GM12878 (cell line): ENCODE measurements around the gene LYRM2. TPM values are rescaled to one million over a fixed set of nuclear protein-coding genes. Genes with fewer than 3 reads are reported as not detected.

Source experiments
- BRCA1 ChIP-seq: IDR thresholded peaks from 2 replicates; pipeline ENCODE4 v1.6.1; 2011; ENCODE audit warnings: low read depth, low read length, improper control_type of control experiment
- CBX3 ChIP-seq: fragments of 200-600 bp; sonication (generic); IDR thresholded peaks from 2 replicates; pipeline ENCODE4 v1.6.1; 2016; ENCODE audit warnings: low read depth, borderline replicate concordance
- CHD2 ChIP-seq: IDR thresholded peaks from 2 replicates; pipeline ENCODE4 v1.6.1; 2011; ENCODE audit warnings: low read depth, low read length, improper control_type of control experiment, borderline replicate concordance
- EGR1 ChIP-seq, 2 experiments: IDR thresholded peaks; 1 replicate in 1 of 2; 2 replicates in 1 of 2; pipeline ENCODE4 v1.6.1; 2011 to 2012; ENCODE audit warnings: low read depth in 2 of 2, low read length in 2 of 2, borderline replicate concordance in 1 of 2, mild to moderate bottlenecking in 1 of 2, moderate library complexity in 1 of 2
- EP300 ChIP-seq, 2 experiments: fragments of 150-350 bp in 1 of 2; IDR thresholded peaks; 2 replicates each; pipeline ENCODE4 v1.6.1; 2011 to 2012; ENCODE audit warnings: low read depth in 2 of 2, low read length in 2 of 2, borderline replicate concordance in 1 of 2, improper control_type of control experiment in 1 of 2, inconsistent platforms in 1 of 2; ENCODE audit not compliant: control insufficient read depth in 1 of 2
- KAT2A ChIP-seq: conservative IDR thresholded peaks from 2 replicates; pipeline ENCODE4 v1.6.1; 2011; ENCODE audit warnings: low read depth, low read length; ENCODE audit not compliant: control insufficient read depth
- MTA3 ChIP-seq: IDR thresholded peaks from 2 replicates; pipeline ENCODE4 v1.6.1; 2012; ENCODE audit warnings: low read length, inconsistent platforms, borderline replicate concordance
- NFYB ChIP-seq: IDR thresholded peaks from 2 replicates; pipeline ENCODE4 v1.6.1; 2011; ENCODE audit warnings: low read depth, mild to moderate bottlenecking, low read length, improper control_type of control experiment, moderate library complexity; ENCODE audit not compliant: insufficient read depth
- NR2F1 ChIP-seq: fragments of 450-650 bp; conservative IDR thresholded peaks from 2 replicates; pipeline ENCODE4 v1.6.1; 2017; ENCODE audit warnings: mild to moderate bottlenecking
- NRF1 ChIP-seq: conservative IDR thresholded peaks from 2 replicates; pipeline ENCODE4 v1.6.1; 2011; ENCODE audit warnings: mild to moderate bottlenecking, low read depth, low read length, improper control_type of control experiment
- RAD51 ChIP-seq: fragments of 450-650 bp; IDR thresholded peaks from 2 replicates; pipeline ENCODE4 v1.6.1; 2016; ENCODE audit warnings: moderate library complexity, mild to moderate bottlenecking, inconsistent platforms
- RB1 ChIP-seq: fragments of 450-650 bp; formaldehyde crosslinking; IDR thresholded peaks from 2 replicates; pipeline ENCODE4 v1.6.1; 2017; ENCODE audit warnings: mild to moderate bottlenecking, borderline replicate concordance
- SIN3A ChIP-seq: IDR thresholded peaks from 2 replicates; pipeline ENCODE4 v1.6.1; 2012; ENCODE audit warnings: low read depth, low read length, improper control_type of control experiment
- SRF ChIP-seq, 2 experiments: IDR thresholded peaks; 2 replicates each; pipeline ENCODE4 v1.6.1; 2011; ENCODE audit warnings: low read depth in 2 of 2, low read length in 2 of 2, mild to moderate bottlenecking in 1 of 2, moderate library complexity in 1 of 2
- TAF1 ChIP-seq: IDR thresholded peaks from 2 replicates; pipeline ENCODE4 v1.6.1; 2011; ENCODE audit warnings: mild to moderate bottlenecking, low read depth, low read length, borderline replicate concordance
- ZNF384 ChIP-seq: IDR thresholded peaks from 2 replicates; pipeline ENCODE4 v1.6.1; 2012; ENCODE audit warnings: low read depth, mild to moderate bottlenecking, low read length, improper control_type of control experiment, borderline replicate concordance
- ZZZ3 ChIP-seq: IDR thresholded peaks from 2 replicates; pipeline ENCODE4 v1.6.1; 2011; ENCODE audit warnings: low read depth; ENCODE audit not compliant: control insufficient read depth, insufficient read length
- polyA plus RNA-seq, 11 experiments: library from polyadenylated mRNA; depleted of rRNA in 4 of 11; unstranded in 6 of 11; stranded (reverse) in 5 of 11; fragments of >200 nt; fragmentation: Nextera tagmentation in 4 of 11; fragmentation: Illumina TruSeq in 1 of 11; extraction: Ambion mirVana in 4 of 11; extraction: Trizol in 1 of 11; gene quantifications; 1 replicate in 1 of 11; 2 replicates in 10 of 11; pipeline versions ENCODE4 v1.2.1 to v1.2.3, GENCODE V29; 2011 to 2016; ENCODE audit warnings: inconsistent platforms in 2 of 11, missing spikeins in 2 of 11, low read depth in 1 of 11
- total RNA-seq, 4 experiments: library from RNA; depleted of rRNA in 3 of 4; stranded (reverse); fragments of >200 nt in 3 of 4; fragmentation: Illumina TruSeq in 1 of 4; extraction: Trizol in 1 of 4; gene quantifications; 2 replicates each; pipeline versions ENCODE4 v1.2.1 to v1.2.3, GENCODE V29; 2013 to 2021
- TF ChIP-seq, protein P1 (sequence below): IDR thresholded peaks from 2 replicates; pipeline ENCODE4 v1.6.1; 2011; ENCODE audit warnings: borderline replicate concordance, low read depth, mild to moderate bottlenecking, moderate library complexity, low read length; ENCODE audit not compliant: insufficient read depth, poor library complexity, severe bottlenecking
- TF ChIP-seq, protein P2 (sequence below): IDR thresholded peaks from 2 replicates; pipeline ENCODE4 v1.6.1; 2011; ENCODE audit warnings: low read depth, mild to moderate bottlenecking, low read length, moderate library complexity, borderline replicate concordance; ENCODE audit errors: extremely low read depth
- TF ChIP-seq, protein P3 (sequence below): fragments of 450-650 bp; IDR thresholded peaks from 2 replicates; pipeline ENCODE4 v1.6.1; 2016; ENCODE audit warnings: mild to moderate bottlenecking
- TF ChIP-seq, protein P4 (sequence below): fragments of 450-650 bp; IDR thresholded peaks from 2 replicates; pipeline ENCODE4 v1.6.1; 2016; ENCODE audit warnings: mild to moderate bottlenecking
- TF ChIP-seq, protein P5 (sequence below), 3 experiments: IDR thresholded peaks in 2 of 3; conservative IDR thresholded peaks in 1 of 3; 2 replicates each; pipeline ENCODE4 v1.5.1; 2011; ENCODE audit warnings: low read depth in 3 of 3, low read length in 3 of 3, mild to moderate bottlenecking in 3 of 3, control low read depth in 2 of 3, moderate library complexity in 2 of 3, inconsistent platforms in 1 of 3, mixed read lengths in 1 of 3; ENCODE audit not compliant: control insufficient read depth in 2 of 3, insufficient read depth in 1 of 3; ENCODE audit errors: extremely low read depth in 1 of 3

The LYRM2 gene
- total and polyA plus RNA-seq, 10 of the 15 experiments (the other 5 are each of a cell fraction or from before 2014, with no cell fraction given) = 17.2 to 75.0 (median 30.9) TPM

DNA sequence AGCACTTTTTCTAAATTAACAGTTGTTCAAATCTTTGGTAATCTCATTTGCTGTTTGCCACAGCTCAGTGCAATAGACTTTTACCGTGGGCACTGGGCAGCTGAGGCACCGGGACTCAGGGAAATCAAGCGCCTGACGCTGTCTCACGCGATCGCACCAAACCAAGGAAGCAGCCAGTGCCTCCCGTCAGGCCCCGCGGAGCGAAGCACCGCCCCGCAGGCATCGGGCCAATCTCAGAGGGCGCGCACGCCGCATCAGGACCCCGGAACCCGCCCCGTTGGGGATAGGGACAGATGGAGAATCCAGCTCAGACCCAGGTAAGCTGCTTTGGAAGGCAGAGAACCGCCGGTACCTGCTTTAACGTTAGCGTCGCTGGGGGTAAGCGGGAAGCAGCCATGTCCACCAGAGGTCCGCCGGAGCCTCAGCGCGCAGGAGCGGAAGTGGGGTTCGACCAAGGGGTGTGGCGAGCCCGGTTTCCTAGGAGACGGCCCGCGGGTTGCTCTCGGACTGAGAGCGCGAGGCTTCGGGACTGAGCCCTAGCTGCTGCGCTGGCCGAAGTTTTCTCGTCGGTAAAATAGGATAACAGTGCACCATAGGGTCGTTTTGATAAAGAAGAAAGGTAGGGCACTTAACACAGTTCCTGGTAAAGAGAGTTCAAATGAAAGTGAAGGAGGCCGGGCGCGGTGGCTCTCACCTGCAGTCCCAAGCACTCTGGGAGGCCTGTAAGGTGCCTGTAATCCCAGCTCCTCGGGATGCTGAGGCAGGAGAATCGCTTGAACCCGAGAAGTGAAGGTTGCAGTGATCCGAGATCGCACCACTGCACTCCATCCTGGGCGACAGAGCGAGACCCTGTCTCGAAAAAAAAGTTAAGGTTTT lies at the start of gene LYRM2 (continued):
- TF ChIP-seq, protein P1, sequence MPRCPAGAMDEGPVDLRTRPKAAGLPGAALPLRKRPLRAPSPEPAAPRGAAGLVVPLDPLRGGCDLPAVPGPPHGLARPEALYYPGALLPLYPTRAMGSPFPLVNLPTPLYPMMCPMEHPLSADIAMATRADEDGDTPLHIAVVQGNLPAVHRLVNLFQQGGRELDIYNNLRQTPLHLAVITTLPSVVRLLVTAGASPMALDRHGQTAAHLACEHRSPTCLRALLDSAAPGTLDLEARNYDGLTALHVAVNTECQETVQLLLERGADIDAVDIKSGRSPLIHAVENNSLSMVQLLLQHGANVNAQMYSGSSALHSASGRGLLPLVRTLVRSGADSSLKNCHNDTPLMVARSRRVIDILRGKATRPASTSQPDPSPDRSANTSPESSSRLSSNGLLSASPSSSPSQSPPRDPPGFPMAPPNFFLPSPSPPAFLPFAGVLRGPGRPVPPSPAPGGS = no peak
- peak; percentile 76 for TF ChIP-seq SIN3A
- no peak for TF ChIP-seq KAT2A
- TF ChIP-seq EP300 (IDR thresholded peaks at IDR 0.05; ENCODE audit: borderline replicate concordance in 1 of 2, control insufficient read depth in 1 of 2, low read depth in 2 of 2, low read length in 2 of 2) = no peak
- TF ChIP-seq, protein P2, sequence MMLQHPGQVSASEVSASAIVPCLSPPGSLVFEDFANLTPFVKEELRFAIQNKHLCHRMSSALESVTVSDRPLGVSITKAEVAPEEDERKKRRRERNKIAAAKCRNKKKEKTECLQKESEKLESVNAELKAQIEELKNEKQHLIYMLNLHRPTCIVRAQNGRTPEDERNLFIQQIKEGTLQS = no peak
- TF ChIP-seq ZZZ3 = no peak
- TF ChIP-seq RB1 = peak; percentile 91; the same call in 1 of the 2 replicates
- TF ChIP-seq CBX3 = no peak
- no peak for TF ChIP-seq NFYB
- TF ChIP-seq SRF (IDR thresholded peaks at IDR 0.05; ENCODE audit: low read depth in 2 of 2, low read length in 2 of 2) = no peak
- no peak for TF ChIP-seq NR2F1
- no peak for TF ChIP-seq RAD51
- TF ChIP-seq BRCA1 = no peak; the same call in 1 of the 2 replicates
- TF ChIP-seq, protein P3, sequence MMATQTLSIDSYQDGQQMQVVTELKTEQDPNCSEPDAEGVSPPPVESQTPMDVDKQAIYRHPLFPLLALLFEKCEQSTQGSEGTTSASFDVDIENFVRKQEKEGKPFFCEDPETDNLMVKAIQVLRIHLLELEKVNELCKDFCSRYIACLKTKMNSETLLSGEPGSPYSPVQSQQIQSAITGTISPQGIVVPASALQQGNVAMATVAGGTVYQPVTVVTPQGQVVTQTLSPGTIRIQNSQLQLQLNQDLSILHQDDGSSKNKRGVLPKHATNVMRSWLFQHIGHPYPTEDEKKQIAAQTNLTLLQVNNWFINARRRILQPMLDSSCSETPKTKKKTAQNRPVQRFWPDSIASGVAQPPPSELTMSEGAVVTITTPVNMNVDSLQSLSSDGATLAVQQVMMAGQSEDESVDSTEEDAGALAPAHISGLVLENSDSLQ = peak; percentile 25; the same call in 1 of the 2 replicates
- TF ChIP-seq CHD2 = peak; percentile 72
- TF ChIP-seq, protein P4, sequence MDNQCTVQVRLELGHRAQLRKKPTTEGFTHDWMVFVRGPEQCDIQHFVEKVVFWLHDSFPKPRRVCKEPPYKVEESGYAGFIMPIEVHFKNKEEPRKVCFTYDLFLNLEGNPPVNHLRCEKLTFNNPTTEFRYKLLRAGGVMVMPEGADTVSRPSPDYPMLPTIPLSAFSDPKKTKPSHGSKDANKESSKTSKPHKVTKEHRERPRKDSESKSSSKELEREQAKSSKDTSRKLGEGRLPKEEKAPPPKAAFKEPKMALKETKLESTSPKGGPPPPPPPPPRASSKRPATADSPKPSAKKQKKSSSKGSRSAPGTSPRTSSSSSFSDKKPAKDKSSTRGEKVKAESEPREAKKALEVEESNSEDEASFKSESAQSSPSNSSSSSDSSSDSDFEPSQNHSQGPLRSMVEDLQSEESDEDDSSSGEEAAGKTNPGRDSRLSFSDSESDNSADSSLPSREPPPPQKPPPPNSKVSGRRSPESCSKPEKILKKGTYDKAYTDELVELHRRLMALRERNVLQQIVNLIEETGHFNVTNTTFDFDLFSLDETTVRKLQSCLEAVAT = peak; percentile 50; the same call in 1 of the 2 replicates
- peak; percentile 36; the same call in 1 of the 2 replicates for TF ChIP-seq TAF1
- no peak for TF ChIP-seq EGR1 (IDR thresholded peaks at IDR 0.05; ENCODE audit: borderline replicate concordance in 1 of 2, low read depth in 2 of 2, low read length in 2 of 2)
- TF ChIP-seq NRF1 = peak; percentile 52
- TF ChIP-seq, protein P5, sequence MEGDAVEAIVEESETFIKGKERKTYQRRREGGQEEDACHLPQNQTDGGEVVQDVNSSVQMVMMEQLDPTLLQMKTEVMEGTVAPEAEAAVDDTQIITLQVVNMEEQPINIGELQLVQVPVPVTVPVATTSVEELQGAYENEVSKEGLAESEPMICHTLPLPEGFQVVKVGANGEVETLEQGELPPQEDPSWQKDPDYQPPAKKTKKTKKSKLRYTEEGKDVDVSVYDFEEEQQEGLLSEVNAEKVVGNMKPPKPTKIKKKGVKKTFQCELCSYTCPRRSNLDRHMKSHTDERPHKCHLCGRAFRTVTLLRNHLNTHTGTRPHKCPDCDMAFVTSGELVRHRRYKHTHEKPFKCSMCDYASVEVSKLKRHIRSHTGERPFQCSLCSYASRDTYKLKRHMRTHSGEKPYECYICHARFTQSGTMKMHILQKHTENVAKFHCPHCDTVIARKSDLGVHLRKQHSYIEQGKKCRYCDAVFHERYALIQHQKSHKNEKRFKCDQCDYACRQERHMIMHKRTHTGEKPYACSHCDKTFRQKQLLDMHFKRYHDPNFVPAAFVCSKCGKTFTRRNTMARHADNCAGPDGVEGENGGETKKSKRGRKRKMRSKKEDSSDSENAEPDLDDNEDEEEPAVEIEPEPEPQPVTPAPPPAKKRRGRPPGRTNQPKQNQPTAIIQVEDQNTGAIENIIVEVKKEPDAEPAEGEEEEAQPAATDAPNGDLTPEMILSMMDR (IDR thresholded peaks at IDR 0.05 in 2 of 3, conservative IDR thresholded peaks at IDR 0.05 in 1 of 3; ENCODE audit: control insufficient read depth in 2 of 3, extremely low read depth in 1 of 3, insufficient read depth in 1 of 3, low read depth in 3 of 3, low read length in 3 of 3) = no peak
- no peak for TF ChIP-seq MTA3
- no peak for TF ChIP-seq ZNF384
